ENCODE measurements around the gene FOXK1.

Gene FOXK1

GRCh38 chr7:4749363-4749762, 67.3 kb downstream of the FOXK1 start:
- TF ChIP-seq JUND (IDR thresholded peaks at IDR 0.05; ENCODE audit: low read depth): no peak
- no peak for DNase-seq (ENCODE audit: low read depth in 1 of 2, low spot score in 1 of 2)
- in situ Hi-C loops (cut with HindIII; ENCODE audit: low pct_unique_long_range_greater_than_20kb, low sequenced_read_pairs): no loop called here

DNA sequence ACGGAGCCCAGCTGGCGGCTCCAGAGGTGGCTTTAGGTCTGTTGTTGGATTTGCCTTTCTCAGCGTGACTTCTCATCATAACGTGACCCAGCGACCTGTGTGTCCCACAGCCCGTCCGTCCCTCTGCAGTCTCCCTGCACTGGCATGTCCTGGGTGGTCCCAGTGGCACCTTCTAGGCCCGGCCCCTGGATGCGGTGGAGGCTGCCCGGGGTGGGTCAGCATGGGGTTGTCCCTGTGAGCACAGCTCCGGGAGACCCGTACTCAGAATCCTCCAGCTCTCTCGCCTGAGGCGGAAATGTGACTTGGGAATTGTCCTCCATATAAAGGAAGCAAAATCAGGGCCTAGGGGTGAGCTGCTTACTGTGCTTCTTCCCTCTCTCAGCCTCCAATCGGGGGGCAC, 67.7 kb downstream of the FOXK1 start:
- no peak for TF ChIP-seq JUND (IDR thresholded peaks at IDR 0.05; ENCODE audit: low read depth)
- DNase-seq (ENCODE audit: low read depth in 1 of 2, low spot score in 1 of 2): no peak
- in situ Hi-C loops (cut with HindIII; ENCODE audit: low pct_unique_long_range_greater_than_20kb, low sequenced_read_pairs): no loop called here

GRCh38 chr7:4751398-4751947, 69.4 kb downstream of the FOXK1 start:
- no peak for TF ChIP-seq JUND (IDR thresholded peaks at IDR 0.05; ENCODE audit: low read depth)
- in situ Hi-C loops (cut with HindIII; ENCODE audit: low pct_unique_long_range_greater_than_20kb, low sequenced_read_pairs): no loop called here
- DNase-seq (ENCODE audit: low read depth in 1 of 2, low spot score in 1 of 2): no peak

DNA sequence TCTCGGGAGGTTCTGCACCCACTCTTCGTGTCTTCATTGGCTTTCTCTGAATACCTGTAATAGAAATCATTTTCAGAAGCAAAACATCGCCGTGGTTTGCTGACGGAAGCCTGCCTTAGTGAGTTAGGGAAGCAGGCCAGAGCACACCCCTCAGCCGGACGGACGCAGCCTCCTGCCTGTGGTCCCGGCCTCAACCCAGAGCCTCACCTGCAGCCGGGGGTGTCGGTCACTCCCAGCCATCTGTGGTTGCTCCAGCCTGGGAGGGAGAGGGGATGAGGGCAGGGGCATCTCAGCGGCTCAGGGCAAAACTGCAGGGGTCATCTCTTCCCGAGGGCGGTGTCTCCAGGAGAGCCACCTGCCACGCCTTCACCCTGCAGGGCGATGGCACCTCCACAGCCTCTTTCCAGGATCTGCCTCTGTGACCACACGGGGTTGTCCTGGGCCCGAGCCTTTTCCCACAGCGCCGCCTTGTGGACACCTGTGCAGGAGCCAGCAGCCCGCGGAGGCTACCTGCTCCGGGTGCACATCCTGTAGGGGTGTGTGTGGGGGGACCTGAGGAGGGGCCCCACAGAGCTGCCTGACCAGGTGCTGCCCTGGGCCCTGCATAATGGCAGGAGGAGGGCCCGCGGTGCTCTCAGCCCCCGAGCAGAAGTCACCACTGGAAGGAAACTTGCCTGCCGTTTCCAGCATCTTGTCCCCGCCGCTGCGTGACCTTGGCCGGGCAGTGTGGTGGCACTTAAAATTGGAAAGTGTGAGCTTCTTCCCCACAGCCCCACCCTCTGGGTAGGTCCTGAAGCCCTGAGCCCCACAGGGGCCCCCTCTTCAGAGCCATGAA, 71.7 kb downstream of the FOXK1 start:
- in situ Hi-C loops (cut with HindIII; ENCODE audit: low pct_unique_long_range_greater_than_20kb, low sequenced_read_pairs): no loop called here
- no peak for TF ChIP-seq JUND (IDR thresholded peaks at IDR 0.05; ENCODE audit: low read depth)
- DNase-seq (ENCODE audit: low read depth in 1 of 2, low spot score in 1 of 2): peak; percentile 87 to 97

- TF ChIP-seq JUND (IDR thresholded peaks at IDR 0.05; ENCODE audit: low read depth): no peak
- in situ Hi-C loops (cut with HindIII; ENCODE audit: low pct_unique_long_range_greater_than_20kb, low sequenced_read_pairs): no loop called here
- DNase-seq (ENCODE audit: low read depth in 1 of 2, low spot score in 1 of 2): no peak
Measured at GRCh38 chr7:4754433-4755010, 72.4 kb downstream of the FOXK1 start.

- TF ChIP-seq JUND (IDR thresholded peaks at IDR 0.05; ENCODE audit: low read depth): no peak
Measured at GRCh38 chr7:4755045-4755444, 73.0 kb downstream of the FOXK1 start.

GRCh38 chr7:4758111-4758510, 76.0 kb downstream of the FOXK1 start:
- DNase-seq (ENCODE audit: low read depth in 1 of 2, low spot score in 1 of 2): no peak
- in situ Hi-C loops (cut with HindIII; ENCODE audit: low pct_unique_long_range_greater_than_20kb, low sequenced_read_pairs): no loop called here
- TF ChIP-seq JUND (IDR thresholded peaks at IDR 0.05; ENCODE audit: low read depth): no peak

More at GRCh38 chr7:4755045-4755444, 73.0 kb downstream of the FOXK1 start:
- in situ Hi-C loops (cut with HindIII; ENCODE audit: low pct_unique_long_range_greater_than_20kb, low sequenced_read_pairs): no loop called here
- no peak for DNase-seq (ENCODE audit: low read depth in 1 of 2, low spot score in 1 of 2)

DNA sequence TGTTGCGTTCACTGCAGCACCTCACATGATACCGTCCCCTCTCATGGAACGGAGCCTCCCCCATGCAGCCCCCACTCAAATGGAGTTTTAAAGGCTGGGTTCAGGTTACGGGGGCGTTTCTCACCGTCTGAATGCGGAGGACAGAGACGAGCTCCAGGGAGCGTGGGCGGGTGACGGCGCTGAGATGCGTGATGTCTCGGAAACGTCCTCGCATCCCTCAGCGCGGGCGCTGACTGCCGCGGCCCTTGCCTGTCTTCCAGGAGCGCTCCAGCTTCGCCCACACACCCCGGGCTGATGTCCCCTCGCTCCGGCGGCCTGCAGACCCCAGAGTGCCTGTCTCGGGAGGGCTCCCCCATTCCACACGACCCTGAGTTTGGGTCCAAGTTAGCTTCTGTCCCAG, 76.7 kb downstream of the FOXK1 start:
- no peak for DNase-seq (ENCODE audit: low read depth in 1 of 2, low spot score in 1 of 2)
- no peak for TF ChIP-seq JUND (IDR thresholded peaks at IDR 0.05; ENCODE audit: low read depth)
- in situ Hi-C loops (cut with HindIII; ENCODE audit: low pct_unique_long_range_greater_than_20kb, low sequenced_read_pairs): no loop called here

DNA sequence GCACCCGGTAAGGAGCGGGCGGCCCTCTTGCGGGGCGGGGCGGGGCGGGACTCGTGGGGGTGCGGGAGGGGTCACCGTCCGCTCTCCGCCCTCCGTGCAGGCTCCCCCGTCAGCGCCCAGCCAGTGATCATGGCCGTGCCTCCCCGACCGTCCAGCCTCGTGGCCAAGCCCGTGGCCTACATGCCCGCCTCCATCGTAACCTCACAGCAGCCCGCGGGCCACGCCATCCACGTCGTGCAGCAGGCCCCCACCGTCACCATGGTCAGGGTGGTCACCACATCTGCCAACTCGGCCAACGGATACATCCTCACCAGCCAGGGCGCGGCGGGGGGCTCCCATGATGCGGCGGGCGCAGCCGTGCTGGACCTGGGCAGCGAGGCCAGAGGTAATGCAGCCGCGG, 77.1 kb downstream of the FOXK1 start:
- TF ChIP-seq JUND (IDR thresholded peaks at IDR 0.05; ENCODE audit: low read depth): no peak
- in situ Hi-C loops (cut with HindIII; ENCODE audit: low pct_unique_long_range_greater_than_20kb, low sequenced_read_pairs): no loop called here
- no peak for DNase-seq (ENCODE audit: low read depth in 1 of 2, low spot score in 1 of 2)

GRCh38 chr7:4760952-4761351, 78.9 kb downstream of the FOXK1 start:
- in situ Hi-C loops (cut with HindIII; ENCODE audit: low pct_unique_long_range_greater_than_20kb, low sequenced_read_pairs): no loop called here
- TF ChIP-seq JUND (IDR thresholded peaks at IDR 0.05; ENCODE audit: low read depth): no peak
- DNase-seq (ENCODE audit: low read depth in 1 of 2, low spot score in 1 of 2): no peak

DNA sequence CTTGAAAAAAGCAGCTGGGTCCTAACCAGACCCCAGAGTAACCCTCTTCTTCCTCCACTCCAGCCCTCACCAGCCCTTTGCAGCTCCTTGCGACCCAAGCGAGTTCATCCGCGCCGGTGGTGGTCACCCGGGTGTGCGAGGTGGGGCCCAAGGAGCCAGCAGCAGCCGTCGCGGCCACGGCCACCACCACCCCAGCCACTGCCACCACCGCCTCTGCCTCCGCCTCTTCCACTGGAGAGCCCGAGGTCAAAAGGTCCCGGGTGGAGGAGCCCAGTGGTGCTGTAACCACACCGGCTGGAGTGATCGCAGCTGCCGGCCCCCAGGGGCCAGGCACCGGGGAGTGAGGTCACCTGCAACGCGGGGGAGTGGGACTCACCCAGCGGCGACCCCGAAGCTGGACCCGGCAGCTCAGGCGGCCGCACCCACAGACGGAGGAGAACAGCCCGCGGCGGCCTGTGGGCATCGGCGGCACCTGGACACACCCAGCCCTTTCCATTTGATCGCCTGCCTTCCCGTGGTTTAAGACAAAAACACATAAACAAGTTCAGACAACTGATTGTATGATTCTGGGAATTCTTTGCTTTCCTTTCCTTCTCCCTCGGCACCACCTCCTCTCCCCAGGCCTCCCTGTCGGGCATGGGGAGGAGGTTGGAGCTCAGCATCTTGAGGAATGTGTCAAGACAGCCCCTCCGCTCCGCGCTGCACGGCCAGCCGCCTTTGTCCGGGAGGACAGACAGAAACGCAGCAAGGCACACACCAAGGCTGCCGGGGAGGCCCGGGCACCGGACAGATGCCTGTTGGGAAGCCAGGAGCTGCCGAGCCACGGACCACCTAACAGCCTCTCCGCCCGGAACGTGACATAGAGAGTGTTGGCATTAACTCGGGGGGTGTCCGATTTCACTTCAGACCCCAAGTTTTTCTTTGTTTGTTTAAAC, 80.3 kb downstream of the FOXK1 start:
- in situ Hi-C loops (cut with HindIII; ENCODE audit: low pct_unique_long_range_greater_than_20kb, low sequenced_read_pairs): no loop called here
- no peak for TF ChIP-seq JUND (IDR thresholded peaks at IDR 0.05; ENCODE audit: low read depth)
- DNase-seq (ENCODE audit: low read depth in 1 of 2, low spot score in 1 of 2): no peak

DNA sequence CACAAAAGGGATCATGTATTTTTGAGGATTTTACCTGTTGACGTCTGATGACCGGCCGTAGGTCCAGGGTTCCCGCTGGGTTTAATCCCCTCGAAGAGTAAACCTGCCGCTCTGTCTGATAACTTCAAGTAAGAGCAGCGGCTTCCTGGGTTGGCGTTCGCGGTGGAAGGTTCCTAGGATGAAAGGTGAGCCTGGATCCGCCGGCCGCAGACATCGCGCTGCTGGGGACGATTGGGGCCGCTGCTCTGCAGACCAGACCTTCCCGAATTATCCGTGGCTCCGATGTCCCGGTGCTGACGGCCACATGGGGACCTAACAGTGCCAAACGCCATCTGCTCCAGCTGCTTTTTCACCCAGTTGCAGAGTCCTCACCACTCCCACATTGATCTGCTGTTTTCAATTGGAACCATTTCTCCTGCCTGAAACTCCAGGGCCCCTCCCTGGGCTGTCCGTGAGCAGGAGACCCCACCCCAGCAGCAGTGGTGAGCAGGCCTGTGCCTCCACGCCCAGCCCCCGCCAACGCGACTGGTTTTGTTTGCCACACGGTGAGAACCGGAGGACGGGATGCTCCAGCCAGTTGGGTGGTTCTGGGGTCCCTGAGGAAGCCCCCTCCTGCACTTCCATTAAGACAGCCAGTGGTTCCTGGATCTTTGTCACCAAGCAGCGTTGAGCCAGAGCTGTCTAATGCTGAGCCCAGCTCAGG, 81.1 kb downstream of the FOXK1 start:
- in situ Hi-C loops (cut with HindIII; ENCODE audit: low pct_unique_long_range_greater_than_20kb, low sequenced_read_pairs): no loop called here
- no peak for TF ChIP-seq JUND (IDR thresholded peaks at IDR 0.05; ENCODE audit: low read depth)
- no peak for DNase-seq (ENCODE audit: low read depth in 1 of 2, low spot score in 1 of 2)
